Measurements from ENCODE around the gene AK6.
"Not testable (repeated sequence)": the region's sequence is repeated elsewhere in the genome, so short reads cannot be mapped to it uniquely, and the experiment has no call there.

Gene AK6

DNA sequence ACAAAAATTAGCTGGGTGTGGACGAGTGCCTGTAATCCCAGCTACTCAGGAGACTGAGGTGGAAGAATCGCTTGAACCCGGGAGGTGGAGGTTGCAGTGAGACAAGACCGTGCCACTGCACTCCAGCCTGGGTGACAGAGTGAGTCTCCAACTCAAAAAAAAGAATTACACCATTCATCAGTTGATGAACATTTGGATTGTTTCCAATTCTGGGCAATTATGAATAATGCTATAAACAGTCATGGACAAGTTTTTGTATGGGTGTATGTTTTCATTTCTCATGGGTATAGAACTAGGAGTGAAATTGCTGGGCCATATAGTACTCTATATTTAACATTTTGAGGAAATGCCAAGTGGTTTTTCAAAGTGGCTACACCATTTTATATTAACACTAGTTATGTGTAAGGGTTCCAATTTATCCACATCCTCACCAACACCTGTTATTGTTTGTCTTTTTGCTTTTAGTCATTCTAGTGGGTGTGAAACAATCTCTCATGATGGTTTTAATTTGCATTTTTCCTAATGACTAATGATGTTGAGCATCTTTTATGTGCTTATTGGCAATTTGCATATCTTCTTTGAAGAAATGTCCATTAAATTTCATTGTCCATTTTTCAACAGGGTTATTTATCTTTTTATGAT is 27.7 kb downstream of the AK6 start:
- H3K36me3 ChIP-seq (ENCODE audit: control insufficient read depth in 1 of 2, insufficient read depth in 2 of 2, low read length in 2 of 2): no peaks in the 10 kb centered on the region
- no peak overlapping the region for H3K4me3 ChIP-seq (ENCODE audit: low read depth in 1 of 2, low read length in 2 of 2)
- no peak overlapping the region for H3K9ac ChIP-seq (ENCODE audit: low read depth in 1 of 2, low read length in 2 of 2)
- no peak overlapping the region for H3K27ac ChIP-seq (ENCODE audit: low read depth, low read length)
- H3K4me1 ChIP-seq (ENCODE audit: control insufficient read depth in 1 of 2, insufficient read depth in 2 of 2, low read length in 2 of 2): no peaks in the 10 kb centered on the region
- no peaks in the 10 kb centered on the region for H3K27me3 ChIP-seq (ENCODE audit: control insufficient read depth in 1 of 2, insufficient read depth in 2 of 2, low read length in 2 of 2)
- no peaks in the 10 kb centered on the region for H3K9me3 ChIP-seq (ENCODE audit: control insufficient read depth in 1 of 2, low read length in 2 of 2)

DNA sequence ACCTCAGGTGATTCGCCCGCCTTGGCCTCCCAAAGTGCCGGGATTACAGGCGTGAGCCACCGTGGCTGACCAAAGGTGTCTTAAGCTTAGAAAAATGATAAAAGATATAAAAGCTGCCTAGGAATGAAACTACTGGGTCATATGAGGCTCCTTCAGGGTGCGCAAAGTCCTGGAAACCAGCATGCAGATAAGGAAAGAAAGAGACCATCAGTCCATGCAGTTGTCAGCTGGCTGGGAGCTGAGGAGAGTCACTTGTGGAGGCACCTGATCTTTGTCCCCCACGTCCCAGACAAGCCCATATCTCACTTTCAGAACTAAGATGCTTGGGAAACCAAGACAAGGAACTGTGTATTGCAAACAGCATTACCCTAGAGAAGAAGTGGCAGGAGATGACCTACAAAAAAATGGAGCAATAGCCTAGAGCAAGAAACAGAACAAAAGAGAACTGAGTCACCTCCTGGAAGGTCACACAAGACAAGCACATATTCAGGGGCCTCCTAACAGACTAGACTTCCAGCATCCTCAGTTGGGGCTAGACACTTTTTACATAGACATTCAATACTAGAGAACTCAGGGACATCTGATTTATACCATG is 33.9 kb downstream of the AK6 start:
- no peaks in the 10 kb centered on the region for H3K36me3 ChIP-seq (ENCODE audit: control insufficient read depth in 1 of 2, insufficient read depth in 2 of 2, low read length in 2 of 2)
- no peak overlapping the region for H3K27ac ChIP-seq (ENCODE audit: low read depth, low read length)
- H3K4me3 ChIP-seq (ENCODE audit: low read depth in 1 of 2, low read length in 2 of 2): no peak overlapping the region
- H3K9me3 ChIP-seq (ENCODE audit: control insufficient read depth in 1 of 2, low read length in 2 of 2): no peaks in the 10 kb centered on the region
- no peaks in the 10 kb centered on the region for H3K4me1 ChIP-seq (ENCODE audit: control insufficient read depth in 1 of 2, insufficient read depth in 2 of 2, low read length in 2 of 2)
- H3K9ac ChIP-seq (ENCODE audit: low read depth in 1 of 2, low read length in 2 of 2): no peak overlapping the region
- no peaks in the 10 kb centered on the region for H3K27me3 ChIP-seq (ENCODE audit: control insufficient read depth in 1 of 2, insufficient read depth in 2 of 2, low read length in 2 of 2)

DNA sequence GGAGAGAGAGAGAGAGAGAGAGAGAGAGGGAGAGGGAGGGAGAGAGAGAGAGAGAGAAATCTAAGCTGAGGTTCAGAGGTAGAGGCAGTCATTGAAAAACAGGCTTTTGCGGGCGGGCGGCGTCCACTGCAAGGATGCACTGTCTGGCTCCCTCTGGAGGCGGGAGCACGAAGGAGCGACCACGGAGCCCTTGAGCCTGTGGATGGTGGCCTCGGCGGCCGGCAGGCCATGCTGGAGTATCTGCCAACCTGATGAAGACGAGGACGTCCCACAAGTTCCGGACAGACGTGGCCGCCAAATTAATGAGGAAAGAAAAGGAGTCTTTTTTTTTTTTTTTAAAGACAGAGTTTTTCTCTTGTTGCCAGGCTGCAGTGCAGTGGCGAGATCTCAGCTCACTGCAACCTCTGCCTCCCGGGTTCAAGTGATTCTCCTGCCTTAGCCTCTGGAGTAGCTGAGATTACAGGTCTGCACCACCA is 34.5 kb downstream of the AK6 start:
- Histone ChIP-seq H3K27ac (ENCODE audit: low read depth, low read length) (no peak overlapping the region), H3K9me3 (ENCODE audit: control insufficient read depth in 1 of 2, low read length in 2 of 2) (no peaks in the 10 kb centered on the region), H3K27me3 (ENCODE audit: control insufficient read depth in 1 of 2, insufficient read depth in 2 of 2, low read length in 2 of 2) (no peaks in the 10 kb centered on the region), H3K4me3 (ENCODE audit: low read depth in 1 of 2, low read length in 2 of 2) (no peak overlapping the region), H3K9ac (ENCODE audit: low read depth in 1 of 2, low read length in 2 of 2) (no peak overlapping the region), H3K4me1 (ENCODE audit: control insufficient read depth in 1 of 2, insufficient read depth in 2 of 2, low read length in 2 of 2) (no peaks in the 10 kb centered on the region), H3K36me3 (ENCODE audit: control insufficient read depth in 1 of 2, insufficient read depth in 2 of 2, low read length in 2 of 2) (no peaks in the 10 kb centered on the region)

DNA sequence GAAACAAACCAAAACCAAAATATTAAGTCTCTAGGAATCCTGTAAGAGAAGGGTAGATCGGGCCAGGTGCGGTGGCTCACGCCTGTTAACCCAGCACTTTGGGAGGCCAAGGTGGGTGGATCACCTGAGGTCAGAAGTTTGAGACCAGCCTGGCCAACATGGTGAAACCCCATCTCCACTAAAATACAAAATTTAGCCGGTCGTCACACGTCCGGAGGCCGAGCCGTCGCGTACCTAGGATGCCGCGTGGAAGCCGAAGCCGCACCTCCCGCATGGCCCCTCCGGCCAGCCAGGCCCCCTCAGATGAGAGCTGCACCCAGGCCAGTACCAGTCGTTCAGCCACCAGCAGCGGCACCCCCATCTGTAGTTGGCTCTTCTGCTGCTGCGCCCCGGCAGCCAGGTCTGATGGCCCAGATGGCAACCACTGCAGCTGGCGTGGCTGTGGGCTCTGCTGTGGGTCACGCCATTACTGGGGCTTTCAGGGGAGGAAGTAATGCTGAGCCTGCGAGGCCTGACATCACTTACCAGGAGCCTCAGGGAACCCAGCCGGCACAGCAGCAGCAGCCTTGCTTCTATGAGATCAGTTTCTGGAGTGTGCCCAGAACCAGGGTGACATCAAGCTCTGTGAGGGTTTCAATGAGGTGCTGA is 35.5 kb downstream of the AK6 start:
- not testable (repeated sequence) for H3K27ac ChIP-seq (ENCODE audit: low read depth, low read length); H3K9ac ChIP-seq (ENCODE audit: low read depth in 1 of 2, low read length in 2 of 2); H3K9me3 ChIP-seq (ENCODE audit: control insufficient read depth in 1 of 2, low read length in 2 of 2); H3K4me1 ChIP-seq (ENCODE audit: control insufficient read depth in 1 of 2, insufficient read depth in 2 of 2, low read length in 2 of 2); H3K4me3 ChIP-seq (ENCODE audit: low read depth in 1 of 2, low read length in 2 of 2); H3K36me3 ChIP-seq (ENCODE audit: control insufficient read depth in 1 of 2, insufficient read depth in 2 of 2, low read length in 2 of 2); H3K27me3 ChIP-seq (ENCODE audit: control insufficient read depth in 1 of 2, insufficient read depth in 2 of 2, low read length in 2 of 2)

DNA sequence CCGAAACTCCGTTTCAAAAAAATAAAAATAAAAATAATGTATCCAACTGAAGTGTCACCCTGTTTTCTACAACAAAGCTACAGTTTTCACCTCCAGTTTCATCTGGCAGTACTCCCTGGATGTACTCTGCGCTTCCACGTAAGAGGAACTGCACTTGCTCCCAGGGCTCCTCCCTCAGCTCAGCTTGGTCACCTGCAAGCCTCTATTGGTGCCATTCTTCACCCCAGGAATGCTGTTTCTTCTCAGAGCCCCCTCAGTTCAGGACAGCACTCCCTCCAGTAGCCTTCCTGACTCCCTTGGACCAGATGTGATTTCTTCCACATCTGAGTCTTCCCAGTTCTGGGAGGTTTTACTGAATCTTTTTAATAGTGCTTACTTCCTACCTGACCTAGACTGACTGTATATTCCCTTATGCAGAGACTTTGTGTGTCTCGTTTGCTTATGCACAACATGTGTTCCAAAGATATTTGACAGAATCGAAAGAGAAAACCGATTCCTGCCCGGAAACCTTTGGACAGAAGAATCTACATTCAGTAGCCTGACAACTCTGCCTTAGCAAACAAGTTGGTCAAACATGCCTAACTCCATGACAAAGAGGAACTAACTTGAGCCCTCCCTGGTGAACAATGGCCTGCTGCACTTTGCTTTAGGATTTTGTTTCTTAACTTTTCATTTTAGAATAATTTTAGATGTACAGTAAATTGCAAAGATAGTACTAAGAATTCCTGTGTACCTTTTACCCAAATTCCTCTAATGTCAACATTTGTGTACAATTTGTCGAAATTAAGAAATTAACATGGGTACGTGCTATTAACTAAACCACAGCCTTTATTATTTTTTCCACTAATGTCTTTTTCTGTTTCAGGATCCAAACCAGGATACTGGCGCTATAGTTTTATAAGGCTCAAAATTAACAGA is 37.5 kb downstream of the AK6 start:
- Histone ChIP-seq H3K36me3 (ENCODE audit: control insufficient read depth in 1 of 2, insufficient read depth in 2 of 2, low read length in 2 of 2) (no peaks in the 10 kb centered on the region), H3K4me3 (ENCODE audit: low read depth in 1 of 2, low read length in 2 of 2) (peak overlapping the region; percentile 86 to 91), H3K4me1 (ENCODE audit: control insufficient read depth in 1 of 2, insufficient read depth in 2 of 2, low read length in 2 of 2) (no peaks in the 10 kb centered on the region), H3K27ac (ENCODE audit: low read depth, low read length) (peak overlapping the region; percentile 76), H3K27me3 (ENCODE audit: control insufficient read depth in 1 of 2, insufficient read depth in 2 of 2, low read length in 2 of 2) (no peaks in the 10 kb centered on the region), H3K9me3 (ENCODE audit: control insufficient read depth in 1 of 2, low read length in 2 of 2) (no peaks in the 10 kb centered on the region), H3K9ac (ENCODE audit: low read depth in 1 of 2, low read length in 2 of 2) (peak overlapping the region; percentile 76 to 86)

DNA sequence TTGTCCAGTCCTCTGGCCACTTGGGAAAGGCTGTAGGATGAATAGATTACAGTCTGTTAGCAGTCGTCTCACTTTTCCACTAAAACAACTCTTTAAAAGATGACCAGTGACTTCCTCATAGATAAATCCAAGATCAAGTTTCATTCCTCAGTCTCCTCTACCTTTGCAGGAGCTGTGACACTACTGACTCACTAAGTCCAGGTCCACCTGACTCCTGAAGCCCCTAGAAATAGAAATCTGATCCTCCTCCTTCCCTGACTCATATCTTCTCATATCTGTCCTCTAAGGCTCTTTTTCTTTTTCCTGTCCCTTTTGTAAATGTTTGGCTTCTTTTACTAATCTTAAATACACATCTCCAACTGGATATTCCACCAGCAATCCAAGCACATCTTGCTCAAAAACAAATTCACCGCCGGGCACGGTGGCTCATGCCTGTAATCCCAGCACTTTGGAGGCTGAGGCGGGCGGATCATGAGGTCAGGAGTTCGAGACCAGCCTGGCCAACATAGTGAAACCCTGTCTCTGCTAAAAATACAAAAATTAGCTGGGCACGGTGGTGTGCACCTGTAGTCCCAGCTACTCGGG is 39.3 kb downstream of the AK6 start:
- H3K4me1 ChIP-seq (ENCODE audit: control insufficient read depth in 1 of 2, insufficient read depth in 2 of 2, low read length in 2 of 2): peaks cover 0 to 4% of the 10 kb centered on the region in 2 donors
- H3K9ac ChIP-seq (ENCODE audit: low read depth in 1 of 2, low read length in 2 of 2): no peak overlapping the region

DNA sequence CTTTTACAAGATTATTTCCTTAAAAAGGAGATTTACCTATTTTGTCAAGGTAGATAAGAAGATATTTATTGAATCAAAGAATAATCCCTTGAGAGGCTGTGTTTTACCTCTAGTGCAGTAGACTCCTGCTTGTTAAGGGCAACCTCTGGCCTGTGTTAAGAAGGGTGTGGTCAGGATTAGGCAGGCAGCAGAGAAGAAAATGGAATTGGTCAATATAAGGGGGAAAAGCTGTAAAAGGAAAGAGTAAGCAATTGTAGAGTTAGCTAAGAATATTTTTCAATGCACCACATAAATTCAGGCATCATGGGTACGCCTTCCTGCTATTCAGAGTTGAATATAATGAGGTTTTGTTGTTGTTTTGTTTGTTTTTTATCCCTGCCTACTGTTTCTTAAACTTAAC is 43.0 kb downstream of the AK6 start:
- no peaks in the 10 kb centered on the region for H3K27me3 ChIP-seq (ENCODE audit: control insufficient read depth in 1 of 2, insufficient read depth in 2 of 2, low read length in 2 of 2)
- H3K4me1 ChIP-seq (ENCODE audit: control insufficient read depth in 1 of 2, insufficient read depth in 2 of 2, low read length in 2 of 2): peaks cover 0 to 4% of the 10 kb centered on the region in 2 donors
- H3K36me3 ChIP-seq (ENCODE audit: control insufficient read depth in 1 of 2, insufficient read depth in 2 of 2, low read length in 2 of 2): no peaks in the 10 kb centered on the region
- no peak overlapping the region for H3K4me3 ChIP-seq (ENCODE audit: low read depth in 1 of 2, low read length in 2 of 2)
- no peaks in the 10 kb centered on the region for H3K9me3 ChIP-seq (ENCODE audit: control insufficient read depth in 1 of 2, low read length in 2 of 2)
- H3K9ac ChIP-seq (ENCODE audit: low read depth in 1 of 2, low read length in 2 of 2): no peak overlapping the region
- H3K27ac ChIP-seq (ENCODE audit: low read depth, low read length): no peak overlapping the region

More for the DNA sequence above, 39.3 kb downstream of the AK6 start:
- Histone ChIP-seq H3K36me3 (ENCODE audit: control insufficient read depth in 1 of 2, insufficient read depth in 2 of 2, low read length in 2 of 2) (no peaks in the 10 kb centered on the region), H3K27me3 (ENCODE audit: control insufficient read depth in 1 of 2, insufficient read depth in 2 of 2, low read length in 2 of 2) (no peaks in the 10 kb centered on the region), H3K4me3 (ENCODE audit: low read depth in 1 of 2, low read length in 2 of 2) (no peak overlapping the region), H3K27ac (ENCODE audit: low read depth, low read length) (no peak overlapping the region), H3K9me3 (ENCODE audit: control insufficient read depth in 1 of 2, low read length in 2 of 2) (no peaks in the 10 kb centered on the region)

DNA sequence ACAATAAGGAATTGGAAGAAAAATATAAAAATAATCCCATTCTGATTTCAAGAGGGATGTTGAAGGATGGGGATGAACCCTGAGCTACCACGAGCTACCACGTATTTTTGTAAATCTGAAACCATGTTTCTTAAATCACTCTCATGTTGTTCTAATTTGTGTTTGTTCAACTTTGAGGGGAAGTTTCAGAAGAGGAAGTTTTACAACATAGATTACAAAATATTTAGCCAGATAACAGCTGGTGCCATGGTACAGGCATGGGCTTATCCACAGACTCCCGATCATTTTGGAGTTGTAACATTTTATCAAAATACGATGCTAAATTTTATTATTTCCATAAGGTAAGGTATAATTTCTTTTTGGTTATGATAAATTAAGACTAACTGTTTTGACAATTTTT is 51.9 kb downstream of the AK6 start:
- no peaks in the 10 kb centered on the region for H3K9me3 ChIP-seq (ENCODE audit: control insufficient read depth in 1 of 2, low read length in 2 of 2)
- H3K9ac ChIP-seq (ENCODE audit: low read depth in 1 of 2, low read length in 2 of 2): no peak overlapping the region
- no peak overlapping the region for H3K4me3 ChIP-seq (ENCODE audit: low read depth in 1 of 2, low read length in 2 of 2)
- no peaks in the 10 kb centered on the region for H3K4me1 ChIP-seq (ENCODE audit: control insufficient read depth in 1 of 2, insufficient read depth in 2 of 2, low read length in 2 of 2)
- H3K27ac ChIP-seq (ENCODE audit: low read depth, low read length): no peak overlapping the region
- peaks cover 6 to 24% of the 10 kb centered on the region in 2 donors for H3K36me3 ChIP-seq (ENCODE audit: control insufficient read depth in 1 of 2, insufficient read depth in 2 of 2, low read length in 2 of 2)
- no peaks in the 10 kb centered on the region for H3K27me3 ChIP-seq (ENCODE audit: control insufficient read depth in 1 of 2, insufficient read depth in 2 of 2, low read length in 2 of 2)

DNA sequence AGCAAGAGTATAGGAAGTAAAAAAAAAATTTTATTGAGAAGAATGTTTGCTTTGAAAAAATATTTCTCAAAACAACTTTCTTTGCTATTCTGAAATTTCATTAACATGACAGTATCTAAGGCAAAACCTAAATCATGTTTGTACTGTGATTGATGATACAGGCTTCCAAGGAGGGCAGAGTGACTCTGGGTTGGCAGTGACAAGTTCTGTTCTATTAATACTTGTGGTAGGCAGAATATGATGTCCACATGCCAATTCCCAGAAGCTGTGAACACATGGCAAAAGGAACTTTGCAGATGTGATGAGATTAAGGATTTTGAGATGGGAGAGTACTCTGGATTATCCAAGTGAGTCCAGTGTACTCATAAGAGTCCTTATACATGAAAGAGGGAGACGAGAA is 53.3 kb downstream of the AK6 start:
- Histone ChIP-seq H3K4me3 (ENCODE audit: low read depth in 1 of 2, low read length in 2 of 2) (no peak overlapping the region), H3K9ac (ENCODE audit: low read depth in 1 of 2, low read length in 2 of 2) (no peak overlapping the region), H3K27ac (ENCODE audit: low read depth, low read length) (no peak overlapping the region), H3K36me3 (ENCODE audit: control insufficient read depth in 1 of 2, insufficient read depth in 2 of 2, low read length in 2 of 2) (peaks cover 6 to 34% of the 10 kb centered on the region in 2 donors), H3K9me3 (ENCODE audit: control insufficient read depth in 1 of 2, low read length in 2 of 2) (no peaks in the 10 kb centered on the region), H3K27me3 (ENCODE audit: control insufficient read depth in 1 of 2, insufficient read depth in 2 of 2, low read length in 2 of 2) (no peaks in the 10 kb centered on the region), H3K4me1 (ENCODE audit: control insufficient read depth in 1 of 2, insufficient read depth in 2 of 2, low read length in 2 of 2) (no peaks in the 10 kb centered on the region)
